Fibroblast of the aortic adventitia (primary cell): ENCODE results near the gene COPS2. TPM values are rescaled to one million over a fixed set of nuclear protein-coding genes. Genes with fewer than 3 reads are reported as not detected.

Experiments
- DNase-seq: peaks from one replicate; pipeline ENCODE4 v3.0.0-alpha.2; 2010; ENCODE audit warnings: low read depth
- H3K4me3 ChIP-seq: 2 replicates; pipeline ENCODE4 v1.5.1; 2011; ENCODE audit warnings: low read depth, mild to moderate bottlenecking, control low read depth, low read length, moderate library complexity
- total RNA-seq: library from RNA; depleted of rRNA; stranded (reverse); fragments of >200 nt; gene quantifications from 2 replicates; pipeline ENCODE4 v1.2.3, GENCODE V29; 2012; ENCODE audit warnings: low replicate concordance
- TF ChIP-seq, protein P1 (sequence below): IDR thresholded peaks from 2 replicates; pipeline ENCODE4 v1.5.1; 2011; ENCODE audit warnings: mild to moderate bottlenecking, low read length, control low read depth, inconsistent platforms; ENCODE audit not compliant: insufficient read depth

COPS2 gene
- total RNA-seq, 1 donor, result 116 TPM

DNA sequence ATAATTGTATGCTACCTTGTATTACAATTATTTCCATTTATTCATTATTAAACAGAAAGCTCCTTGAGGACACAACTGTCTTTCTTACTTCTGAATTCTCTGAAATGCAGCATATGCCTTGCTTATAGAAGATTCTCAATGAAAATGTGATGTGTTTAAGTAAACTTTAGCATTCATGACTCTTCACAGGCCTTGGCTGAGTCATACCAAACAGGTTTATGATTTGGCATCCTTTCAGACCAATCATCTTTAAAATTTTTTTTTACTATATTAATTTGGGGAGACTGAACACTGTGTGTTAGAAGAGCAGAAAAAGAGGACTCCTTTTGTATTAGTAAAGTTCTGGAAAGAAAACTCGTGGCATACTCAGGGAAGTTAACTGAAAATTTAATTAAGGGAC, 8.3 kb upstream of the COPS2 start:
- no peak for DNase-seq
- H3K4me3 ChIP-seq, result no peak overlapping the region
- TF ChIP-seq, protein P1, sequence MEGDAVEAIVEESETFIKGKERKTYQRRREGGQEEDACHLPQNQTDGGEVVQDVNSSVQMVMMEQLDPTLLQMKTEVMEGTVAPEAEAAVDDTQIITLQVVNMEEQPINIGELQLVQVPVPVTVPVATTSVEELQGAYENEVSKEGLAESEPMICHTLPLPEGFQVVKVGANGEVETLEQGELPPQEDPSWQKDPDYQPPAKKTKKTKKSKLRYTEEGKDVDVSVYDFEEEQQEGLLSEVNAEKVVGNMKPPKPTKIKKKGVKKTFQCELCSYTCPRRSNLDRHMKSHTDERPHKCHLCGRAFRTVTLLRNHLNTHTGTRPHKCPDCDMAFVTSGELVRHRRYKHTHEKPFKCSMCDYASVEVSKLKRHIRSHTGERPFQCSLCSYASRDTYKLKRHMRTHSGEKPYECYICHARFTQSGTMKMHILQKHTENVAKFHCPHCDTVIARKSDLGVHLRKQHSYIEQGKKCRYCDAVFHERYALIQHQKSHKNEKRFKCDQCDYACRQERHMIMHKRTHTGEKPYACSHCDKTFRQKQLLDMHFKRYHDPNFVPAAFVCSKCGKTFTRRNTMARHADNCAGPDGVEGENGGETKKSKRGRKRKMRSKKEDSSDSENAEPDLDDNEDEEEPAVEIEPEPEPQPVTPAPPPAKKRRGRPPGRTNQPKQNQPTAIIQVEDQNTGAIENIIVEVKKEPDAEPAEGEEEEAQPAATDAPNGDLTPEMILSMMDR, result no peak

DNA sequence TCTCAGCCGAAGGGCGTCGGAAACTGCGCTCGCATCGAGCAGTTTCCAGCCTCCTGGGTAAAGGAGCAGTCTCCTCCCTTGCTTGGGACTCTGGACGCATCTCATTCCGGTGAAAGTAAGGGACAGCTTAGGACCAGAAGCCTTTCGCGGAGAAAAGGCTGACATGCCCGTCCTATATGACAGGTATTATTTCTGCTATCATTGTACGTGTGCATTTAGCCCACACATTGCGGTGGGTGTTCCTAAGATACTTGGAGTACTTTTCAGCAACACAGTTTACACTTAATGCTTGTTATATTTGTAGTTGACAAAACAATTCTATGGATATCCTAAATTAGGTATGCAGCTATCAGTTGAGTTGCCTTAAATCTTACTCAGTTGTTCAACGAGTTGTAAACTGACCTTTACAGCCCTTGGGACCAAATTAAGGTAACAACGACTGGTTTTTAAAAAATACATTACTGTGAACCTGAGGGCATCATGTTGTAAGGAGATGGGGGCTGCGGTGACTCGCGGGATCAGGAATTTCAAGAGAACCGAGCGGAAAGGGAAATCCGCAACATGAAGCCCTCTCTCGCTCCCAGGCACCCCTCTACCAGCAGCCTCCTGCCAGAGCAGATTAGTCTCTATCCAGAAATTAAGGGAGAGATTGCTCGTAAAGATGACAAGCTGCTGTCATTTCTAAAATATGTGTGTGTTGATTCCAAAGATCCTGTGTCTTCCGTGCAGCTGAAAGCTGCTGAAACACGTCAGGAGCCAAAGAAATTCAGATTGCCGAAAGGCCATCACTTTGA, 632 bp upstream of the COPS2 start:
- TF ChIP-seq, protein P1, result no peak
- H3K4me3 ChIP-seq, result peak overlapping the region; percentile 100
- peak; percentile 27 for DNase-seq

DNA sequence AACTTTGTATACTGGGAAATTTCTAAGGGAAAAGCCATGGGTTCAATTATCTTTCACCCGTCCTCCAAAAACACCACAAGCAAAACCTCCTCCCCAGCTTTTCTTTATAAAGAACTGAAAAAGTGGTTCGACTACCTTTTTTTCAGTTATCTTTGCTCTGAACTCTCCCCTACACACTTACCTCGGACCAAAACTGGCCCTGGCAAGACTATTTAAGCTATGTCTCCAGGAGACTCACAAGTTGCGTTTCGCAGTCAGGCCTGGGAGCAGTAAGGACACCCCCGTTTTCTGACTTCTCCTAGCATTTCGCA, 645 bp downstream of the COPS2 start:
- DNase-seq, result no peak
- H3K4me3 ChIP-seq, result peak overlapping the region; percentile 93
- TF ChIP-seq, protein P1, result no peak

DNA sequence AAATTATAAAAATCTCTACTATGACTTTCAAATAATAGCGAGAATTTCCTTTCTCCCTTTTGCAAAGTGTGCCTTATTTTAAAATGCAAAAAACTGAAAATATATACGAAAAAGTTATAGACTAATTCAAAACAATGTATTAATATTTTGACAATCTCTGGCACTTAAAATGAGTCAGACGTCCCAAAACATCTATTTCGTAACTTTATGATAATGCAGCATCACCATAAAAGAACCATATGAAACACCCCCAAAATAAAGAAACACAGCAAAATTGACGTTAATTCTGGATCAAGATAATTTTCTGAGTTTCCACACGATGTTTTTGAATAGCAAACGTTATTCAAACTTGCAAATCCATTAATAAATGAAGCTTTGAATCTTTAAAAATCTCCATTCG, 1.0 kb downstream of the COPS2 start:
- TF ChIP-seq, protein P1, result no peak
- DNase-seq, result no peak

DNA sequence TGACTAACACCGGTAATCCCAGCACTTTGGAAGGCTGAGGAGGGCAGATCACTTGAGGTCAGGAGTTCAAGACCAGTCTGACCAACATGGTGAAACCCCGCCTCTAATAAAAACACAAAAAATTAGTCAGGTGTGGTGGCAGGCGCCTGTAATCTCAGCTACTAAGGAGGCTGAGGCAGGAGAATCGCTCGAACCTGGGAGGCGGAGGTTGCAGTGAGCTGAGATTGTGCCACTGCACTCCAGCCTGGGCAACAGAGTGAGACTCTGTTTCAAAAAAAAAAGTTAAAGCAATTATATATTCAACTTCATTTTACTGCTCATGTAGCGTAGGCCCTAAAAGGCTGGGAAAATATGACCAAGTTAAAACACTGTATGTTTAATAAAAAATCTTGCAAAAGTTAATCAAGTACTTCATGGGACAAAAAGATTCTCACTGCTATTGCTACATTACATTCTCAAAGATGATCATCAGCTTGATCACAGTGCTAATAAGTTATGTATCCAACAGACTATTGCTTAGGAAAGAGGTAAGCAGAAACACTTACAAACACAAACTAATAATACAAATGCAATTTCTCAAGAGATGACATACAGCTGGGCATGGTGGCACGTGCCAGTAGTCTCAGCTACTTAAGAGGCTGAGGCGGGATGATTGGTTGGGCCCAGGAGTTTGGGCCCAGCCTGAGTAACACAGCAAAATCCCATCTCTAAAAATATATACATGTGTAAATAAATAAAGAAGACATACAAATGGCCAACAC, 2.7 kb downstream of the COPS2 start:
- no peak overlapping the region for H3K4me3 ChIP-seq
- no peak for DNase-seq

More for the DNA sequence above, 1.0 kb downstream of the COPS2 start:
- H3K4me3 ChIP-seq, result peak overlapping the region; percentile 93

DNA sequence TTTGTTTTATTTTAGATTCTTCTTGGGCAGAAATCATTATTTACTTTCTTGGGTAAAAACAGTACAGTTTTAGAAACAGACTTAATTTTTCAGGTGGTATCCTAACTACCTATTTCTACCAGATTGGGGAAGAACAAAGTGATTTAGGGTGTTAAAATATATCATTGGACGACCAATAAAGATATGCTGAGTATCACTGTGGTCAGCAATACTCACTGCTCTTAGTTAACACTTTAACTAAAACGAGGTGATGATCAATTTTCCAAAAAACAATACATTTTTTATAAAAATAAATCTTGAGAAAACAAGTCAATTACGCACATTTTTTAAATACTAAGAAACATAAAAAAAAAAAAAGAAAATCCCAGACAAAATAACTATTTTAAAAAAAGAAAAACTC, 3.6 kb downstream of the COPS2 start:
- TF ChIP-seq, protein P1, result no peak
- no peak for DNase-seq
- H3K4me3 ChIP-seq, result no peak overlapping the region

More for the DNA sequence above, 2.7 kb downstream of the COPS2 start:
- TF ChIP-seq, protein P1, result no peak
